ENCODE results near the gene TAS2R41.

The TAS2R41 gene

DNA sequence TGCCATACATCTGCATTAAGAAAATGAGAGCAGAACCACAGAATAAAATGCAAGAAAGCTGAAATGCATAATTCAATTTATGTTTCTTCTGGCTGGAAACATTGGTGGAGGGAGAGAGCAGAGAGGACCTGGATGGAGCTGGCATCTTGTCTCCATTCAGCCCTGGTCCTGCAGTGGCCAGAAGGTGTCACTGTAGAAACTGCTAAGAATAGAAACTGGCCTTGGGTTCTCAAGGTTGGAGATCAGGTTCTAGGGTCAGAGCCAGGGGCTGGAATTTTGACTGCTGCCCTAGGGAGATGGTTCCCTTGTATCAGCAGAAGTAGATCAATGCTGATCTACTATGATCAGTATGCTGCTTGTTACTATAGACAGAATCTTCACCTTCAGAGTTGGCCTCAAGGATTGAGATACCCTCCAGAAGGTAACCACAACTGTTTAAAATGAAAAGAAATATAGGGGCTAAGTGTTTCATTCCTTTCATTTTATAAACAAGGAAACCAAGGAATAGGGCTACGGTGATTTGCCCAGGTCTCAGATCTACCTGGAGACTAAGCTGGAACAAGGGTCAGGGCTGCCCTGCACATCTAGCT is 13.1 kb downstream of the TAS2R41 start:
- Histone ChIP-seq H3K27me3 (ENCODE audit: control insufficient read depth, insufficient read depth, low read length, poor library complexity, severe bottlenecking) (no peaks in the 10 kb centered on the region), H3K27ac (ENCODE audit: insufficient read depth, low read depth, low read length, poor library complexity, severe bottlenecking) (no peak overlapping the region), H3K36me3 (ENCODE audit: control insufficient read depth, insufficient read depth, low read length) (no peaks in the 10 kb centered on the region), H3K4me1 (ENCODE audit: control insufficient read depth, insufficient read depth, low read length) (no peaks in the 10 kb centered on the region), H3K9me3 (ENCODE audit: control insufficient read depth, low read length) (no peaks in the 10 kb centered on the region), H3K4me3 (ENCODE audit: insufficient read depth, low read depth, low read length) (no peak overlapping the region)
- WGBS, 2 experiments, result 88 to 89% methylated on average over 1 of the region's 1 CpG

DNA sequence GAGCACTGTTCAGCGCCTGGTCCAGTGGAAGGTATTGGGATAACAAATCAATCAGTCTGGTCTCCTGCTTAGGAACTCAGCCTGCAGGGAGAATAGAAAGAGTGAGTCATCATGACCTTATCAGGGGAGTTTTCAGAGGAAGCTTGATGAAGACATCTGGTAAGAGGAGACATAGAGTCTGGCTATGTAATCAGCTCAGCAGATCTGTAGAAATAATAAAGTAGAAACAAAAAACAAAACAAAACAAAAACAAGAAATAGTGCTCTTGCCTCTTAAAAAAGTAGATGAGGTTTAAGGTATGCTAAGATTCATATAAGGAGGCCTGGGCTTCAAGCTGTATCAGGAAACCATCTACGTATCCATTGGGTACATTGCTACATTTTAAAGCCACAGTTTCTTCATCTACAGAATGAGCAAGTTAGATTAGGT is 14.4 kb downstream of the TAS2R41 start:
- Histone ChIP-seq H3K27ac (ENCODE audit: insufficient read depth, low read depth, low read length, poor library complexity, severe bottlenecking) (no peak overlapping the region), H3K4me1 (ENCODE audit: control insufficient read depth, insufficient read depth, low read length) (no peaks in the 10 kb centered on the region), H3K9me3 (ENCODE audit: control insufficient read depth, low read length) (no peaks in the 10 kb centered on the region), H3K27me3 (ENCODE audit: control insufficient read depth, insufficient read depth, low read length, poor library complexity, severe bottlenecking) (no peaks in the 10 kb centered on the region), H3K36me3 (ENCODE audit: control insufficient read depth, insufficient read depth, low read length) (no peaks in the 10 kb centered on the region), H3K4me3 (ENCODE audit: insufficient read depth, low read depth, low read length) (no peak overlapping the region)
- 93 to 100% methylated on average over 1 to 2 of the region's 2 CpGs for WGBS, 2 experiments

DNA sequence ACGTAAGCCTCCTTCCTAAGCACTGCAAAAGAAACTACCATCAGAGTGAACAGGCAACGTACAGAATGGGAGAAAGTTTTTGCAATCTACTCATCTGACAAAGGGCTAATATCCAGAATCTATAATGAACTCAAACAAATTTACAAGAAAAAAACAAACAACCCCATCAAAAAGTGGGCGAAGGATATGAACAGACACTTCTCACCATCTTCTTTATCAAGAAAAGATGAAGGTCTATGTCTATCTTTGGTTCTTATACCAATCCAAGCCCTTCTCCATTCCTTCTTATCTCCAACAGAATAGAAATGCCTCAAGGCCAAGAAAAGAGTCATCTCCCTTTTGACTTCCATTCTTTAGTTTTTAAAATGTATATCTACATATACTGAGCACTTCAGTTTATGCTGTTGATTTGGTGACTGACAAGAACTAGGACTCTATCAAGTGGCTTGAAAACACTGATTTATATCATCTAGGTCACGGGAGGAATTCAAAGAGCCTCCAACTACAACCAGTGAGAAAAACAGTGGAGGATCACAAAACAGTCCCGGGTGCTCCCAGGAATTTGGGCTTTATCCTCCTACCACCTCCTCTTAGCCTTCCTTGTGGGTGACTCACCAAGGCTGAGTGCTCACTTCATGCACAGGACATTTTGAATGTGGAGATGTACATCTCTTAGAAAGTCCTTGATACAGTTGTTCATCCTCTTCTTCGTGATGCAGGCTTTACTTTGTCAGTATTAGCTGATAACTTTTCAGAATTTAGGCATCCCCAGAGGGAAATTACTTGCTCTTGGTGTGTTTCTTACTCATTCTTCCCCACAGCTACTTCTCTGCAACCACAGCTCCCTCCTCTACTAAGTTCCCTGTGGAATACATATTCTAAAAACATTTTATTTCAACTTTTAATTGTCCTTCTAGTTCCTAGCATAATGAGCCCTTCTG is 15.4 kb downstream of the TAS2R41 start:
- H3K4me3 ChIP-seq (ENCODE audit: insufficient read depth, low read depth, low read length), result no peak overlapping the region
- no peak overlapping the region for H3K27ac ChIP-seq (ENCODE audit: insufficient read depth, low read depth, low read length, poor library complexity, severe bottlenecking)
- 81 to 88% methylated on average over 6 of the region's 6 CpGs for WGBS, 2 experiments
- H3K36me3 ChIP-seq (ENCODE audit: control insufficient read depth, insufficient read depth, low read length), result no peaks in the 10 kb centered on the region
- no peaks in the 10 kb centered on the region for H3K9me3 ChIP-seq (ENCODE audit: control insufficient read depth, low read length)
- H3K27me3 ChIP-seq (ENCODE audit: control insufficient read depth, insufficient read depth, low read length, poor library complexity, severe bottlenecking), result no peaks in the 10 kb centered on the region
- H3K4me1 ChIP-seq (ENCODE audit: control insufficient read depth, insufficient read depth, low read length), result no peaks in the 10 kb centered on the region

DNA sequence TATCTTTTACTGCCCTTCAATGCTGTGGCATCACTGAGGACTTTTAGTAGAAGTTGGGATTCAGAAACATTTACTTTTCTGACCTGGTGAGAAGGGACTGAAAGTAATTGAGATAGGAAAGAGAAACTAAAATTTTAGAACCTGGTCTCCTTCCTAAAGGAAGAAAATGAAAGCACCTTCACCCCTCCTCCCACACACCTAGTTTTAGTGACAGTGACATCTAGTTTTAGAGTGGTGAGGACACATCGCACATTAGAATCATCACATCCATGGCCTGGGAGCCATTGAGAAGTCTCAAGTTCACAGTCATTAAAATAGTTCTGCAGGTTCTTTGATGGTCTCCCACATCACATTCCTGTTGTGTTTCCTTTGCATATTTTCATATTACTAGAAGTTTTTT is 16.1 kb downstream of the TAS2R41 start:
- Histone ChIP-seq H3K27me3 (ENCODE audit: control insufficient read depth, insufficient read depth, low read length, poor library complexity, severe bottlenecking) (no peaks in the 10 kb centered on the region), H3K36me3 (ENCODE audit: control insufficient read depth, insufficient read depth, low read length) (no peaks in the 10 kb centered on the region), H3K4me3 (ENCODE audit: insufficient read depth, low read depth, low read length) (no peak overlapping the region), H3K4me1 (ENCODE audit: control insufficient read depth, insufficient read depth, low read length) (no peaks in the 10 kb centered on the region), H3K27ac (ENCODE audit: insufficient read depth, low read depth, low read length, poor library complexity, severe bottlenecking) (no peak overlapping the region), H3K9me3 (ENCODE audit: control insufficient read depth, low read length) (no peaks in the 10 kb centered on the region)
- 86 to 97% methylated on average over 1 of the region's 1 CpG for WGBS, 2 experiments

DNA sequence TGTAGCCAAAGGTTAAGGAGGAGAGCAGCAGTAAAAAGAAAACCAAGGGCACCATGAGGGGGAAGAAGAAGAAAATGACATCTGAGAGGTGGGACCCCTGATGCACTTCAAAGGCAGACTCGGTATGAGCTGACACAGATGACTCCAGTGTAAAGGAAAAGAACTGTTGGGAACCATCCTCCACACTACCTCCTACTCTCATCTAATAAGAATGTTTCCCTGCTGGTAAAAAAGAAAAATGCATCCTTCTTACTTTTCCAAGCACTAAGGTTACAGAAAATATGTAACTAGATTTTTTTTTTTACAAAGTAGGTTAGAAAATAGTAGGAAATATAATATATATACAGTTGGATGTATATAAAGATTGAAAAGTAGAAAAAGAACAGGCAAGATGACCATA is 16.9 kb downstream of the TAS2R41 start:
- no peaks in the 10 kb centered on the region for H3K27me3 ChIP-seq (ENCODE audit: control insufficient read depth, insufficient read depth, low read length, poor library complexity, severe bottlenecking)
- H3K4me1 ChIP-seq (ENCODE audit: control insufficient read depth, insufficient read depth, low read length), result no peaks in the 10 kb centered on the region
- H3K27ac ChIP-seq (ENCODE audit: insufficient read depth, low read depth, low read length, poor library complexity, severe bottlenecking), result no peak overlapping the region
- H3K4me3 ChIP-seq (ENCODE audit: insufficient read depth, low read depth, low read length), result no peak overlapping the region
- H3K9me3 ChIP-seq (ENCODE audit: control insufficient read depth, low read length), result no peaks in the 10 kb centered on the region
- H3K36me3 ChIP-seq (ENCODE audit: control insufficient read depth, insufficient read depth, low read length), result no peaks in the 10 kb centered on the region
- 56 to 67% methylated on average over 1 of the region's 1 CpG for WGBS, 2 experiments

DNA sequence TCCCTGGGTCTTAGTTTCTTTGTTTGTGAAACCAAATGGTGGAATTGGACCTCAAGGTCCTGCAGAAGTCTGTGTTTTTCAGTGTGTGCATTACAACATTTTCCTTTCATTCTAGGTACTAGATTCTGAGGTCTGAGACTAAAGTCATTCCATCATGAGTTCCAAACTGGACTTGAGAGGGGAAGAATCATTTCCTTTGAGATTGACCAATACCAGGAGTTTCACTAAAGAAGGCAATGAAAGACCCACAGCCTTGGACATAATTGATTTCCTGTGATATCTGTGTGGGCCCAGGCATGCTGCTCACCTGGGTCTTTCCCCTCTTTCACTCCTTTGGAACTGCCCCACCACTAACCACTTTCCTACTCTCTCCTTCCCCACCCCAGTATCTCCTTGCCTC is 18.2 kb downstream of the TAS2R41 start:
- Histone ChIP-seq H3K27ac (ENCODE audit: insufficient read depth, low read depth, low read length, poor library complexity, severe bottlenecking) (no peak overlapping the region), H3K27me3 (ENCODE audit: control insufficient read depth, insufficient read depth, low read length, poor library complexity, severe bottlenecking) (peaks cover 6% of the 10 kb centered on the region), H3K36me3 (ENCODE audit: control insufficient read depth, insufficient read depth, low read length) (no peaks in the 10 kb centered on the region), H3K4me3 (ENCODE audit: insufficient read depth, low read depth, low read length) (no peak overlapping the region), H3K4me1 (ENCODE audit: control insufficient read depth, insufficient read depth, low read length) (no peaks in the 10 kb centered on the region), H3K9me3 (ENCODE audit: control insufficient read depth, low read length) (no peaks in the 10 kb centered on the region)

DNA sequence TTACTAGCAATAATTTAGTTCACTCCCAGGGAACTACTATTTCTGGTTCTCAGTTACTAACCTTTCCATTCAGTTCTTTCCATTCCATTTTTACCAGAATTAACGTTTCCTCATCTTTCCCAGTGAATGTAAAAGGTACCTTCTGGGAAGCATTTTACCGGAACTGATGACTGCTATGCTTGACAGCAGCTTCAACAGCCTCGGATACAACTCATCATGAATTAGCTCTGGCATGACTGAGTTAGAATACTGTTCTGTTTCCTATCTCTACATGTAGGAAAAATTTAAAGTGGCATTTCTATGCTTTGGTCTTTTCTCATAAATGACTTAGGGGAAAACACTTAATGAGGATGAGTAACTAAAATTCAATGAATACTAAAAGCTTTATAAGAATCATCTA is 18.6 kb downstream of the TAS2R41 start:
- Histone ChIP-seq H3K27me3 (ENCODE audit: control insufficient read depth, insufficient read depth, low read length, poor library complexity, severe bottlenecking) (peaks cover 7% of the 10 kb centered on the region), H3K36me3 (ENCODE audit: control insufficient read depth, insufficient read depth, low read length) (no peaks in the 10 kb centered on the region), H3K4me3 (ENCODE audit: insufficient read depth, low read depth, low read length) (no peak overlapping the region), H3K9me3 (ENCODE audit: control insufficient read depth, low read length) (no peaks in the 10 kb centered on the region), H3K4me1 (ENCODE audit: control insufficient read depth, insufficient read depth, low read length) (no peaks in the 10 kb centered on the region), H3K27ac (ENCODE audit: insufficient read depth, low read depth, low read length, poor library complexity, severe bottlenecking) (no peak overlapping the region)
- WGBS, 2 experiments, result 79 to 82% methylated on average over 3 of the region's 3 CpGs

DNA sequence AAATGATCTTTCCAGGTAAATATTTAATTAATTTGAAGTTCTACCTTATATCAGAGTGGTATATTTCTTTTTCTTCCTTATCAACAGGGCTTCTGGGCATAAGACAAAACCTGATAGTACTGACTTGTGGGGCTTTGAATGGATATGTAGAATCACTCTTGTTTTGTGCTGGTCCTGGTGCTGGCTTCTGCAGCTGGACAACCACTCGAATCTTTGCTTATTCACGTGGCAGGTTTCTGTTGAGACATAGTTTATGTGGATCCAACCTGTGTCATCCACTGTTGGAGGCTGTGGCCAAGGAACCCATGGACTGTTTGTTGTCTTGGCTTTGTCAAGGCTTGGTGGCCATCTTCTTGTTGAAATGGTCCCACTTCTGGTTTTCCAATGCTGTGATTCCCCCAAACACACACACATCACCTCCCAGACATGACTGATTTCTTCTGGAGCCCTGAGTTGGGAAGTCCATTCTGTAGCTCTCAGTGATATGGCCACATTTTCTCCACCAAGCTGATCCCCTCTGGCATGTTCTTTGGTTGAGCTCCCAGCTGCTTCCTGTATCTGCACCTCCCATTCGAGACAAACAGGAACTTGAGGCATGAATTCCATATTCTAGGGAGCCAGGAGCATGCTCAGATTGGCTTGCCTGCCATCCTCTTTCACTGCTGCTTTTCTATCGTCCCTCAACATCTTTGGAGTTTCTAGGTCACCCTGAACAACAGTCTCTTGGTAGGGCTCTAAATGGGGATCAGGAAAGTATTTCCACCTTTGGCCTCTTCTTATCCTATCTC is 19.5 kb downstream of the TAS2R41 start:
- Histone ChIP-seq H3K27me3 (ENCODE audit: control insufficient read depth, insufficient read depth, low read length, poor library complexity, severe bottlenecking) (peaks cover 7% of the 10 kb centered on the region), H3K4me1 (ENCODE audit: control insufficient read depth, insufficient read depth, low read length) (no peaks in the 10 kb centered on the region), H3K9me3 (ENCODE audit: control insufficient read depth, low read length) (no peaks in the 10 kb centered on the region), H3K36me3 (ENCODE audit: control insufficient read depth, insufficient read depth, low read length) (no peaks in the 10 kb centered on the region), H3K27ac (ENCODE audit: insufficient read depth, low read depth, low read length, poor library complexity, severe bottlenecking) (no peak overlapping the region), H3K4me3 (ENCODE audit: insufficient read depth, low read depth, low read length) (no peak overlapping the region)
- 91 to 96% methylated on average over 4 of the region's 4 CpGs for WGBS, 2 experiments

DNA sequence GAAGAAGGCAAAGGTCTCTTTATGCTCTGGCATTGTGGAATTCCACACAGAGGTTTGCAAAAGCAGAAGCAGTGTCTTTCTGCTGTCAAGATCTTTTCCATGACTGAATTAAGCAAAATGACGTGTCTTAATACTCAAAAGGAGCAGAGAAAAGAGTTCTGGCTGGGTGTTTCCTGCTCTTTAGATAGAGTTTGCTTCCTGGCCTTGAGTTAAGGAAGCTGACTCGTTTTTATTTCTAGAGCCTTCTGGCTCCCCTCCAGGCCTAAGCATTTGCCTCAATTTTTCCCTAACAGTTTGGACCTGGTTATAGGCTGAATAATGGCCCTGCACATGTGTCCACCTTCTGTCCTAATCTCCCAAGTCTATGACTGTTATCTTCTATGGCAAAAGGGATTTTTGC is 21.6 kb downstream of the TAS2R41 start:
- WGBS, 2 experiments, result 84 to 89% methylated on average over 2 of the region's 2 CpGs
- no peaks in the 10 kb centered on the region for H3K9me3 ChIP-seq (ENCODE audit: control insufficient read depth, low read length)
- H3K27ac ChIP-seq (ENCODE audit: insufficient read depth, low read depth, low read length, poor library complexity, severe bottlenecking), result no peak overlapping the region
- H3K4me3 ChIP-seq (ENCODE audit: insufficient read depth, low read depth, low read length), result no peak overlapping the region
- H3K4me1 ChIP-seq (ENCODE audit: control insufficient read depth, insufficient read depth, low read length), result no peaks in the 10 kb centered on the region
- H3K27me3 ChIP-seq (ENCODE audit: control insufficient read depth, insufficient read depth, low read length, poor library complexity, severe bottlenecking), result peaks cover 10% of the 10 kb centered on the region
- no peaks in the 10 kb centered on the region for H3K36me3 ChIP-seq (ENCODE audit: control insufficient read depth, insufficient read depth, low read length)

DNA sequence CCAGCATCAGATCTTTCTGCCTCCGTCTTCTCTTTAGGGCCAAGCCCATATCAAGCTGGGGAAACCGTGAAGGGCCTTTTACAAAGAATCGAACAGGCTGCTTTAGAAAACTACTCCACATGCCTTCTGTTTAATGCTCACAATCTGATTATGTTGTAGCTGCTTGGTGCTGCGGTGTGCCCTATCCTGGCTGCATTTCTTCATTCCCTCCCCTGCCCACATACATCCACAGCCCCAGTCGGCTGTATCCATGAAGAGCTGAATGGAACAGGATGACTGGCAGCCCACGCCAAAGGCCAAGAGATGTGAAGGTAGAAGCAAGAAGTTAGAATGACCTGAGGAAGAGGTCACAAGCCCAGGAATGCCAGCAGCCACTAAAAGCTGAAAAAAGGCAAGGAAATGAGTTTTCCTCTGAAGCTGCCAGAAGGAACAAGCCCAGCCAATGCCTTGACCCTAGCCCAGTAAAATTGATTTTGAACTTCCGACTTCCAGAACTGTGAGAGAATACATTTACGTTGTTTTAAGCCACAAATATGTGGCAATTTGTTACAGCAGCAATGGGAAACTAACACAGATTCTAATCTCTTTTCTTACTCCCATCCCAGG is 22.2 kb downstream of the TAS2R41 start:
- H3K27me3 ChIP-seq (ENCODE audit: control insufficient read depth, insufficient read depth, low read length, poor library complexity, severe bottlenecking), result peaks cover 10% of the 10 kb centered on the region
- no peaks in the 10 kb centered on the region for H3K9me3 ChIP-seq (ENCODE audit: control insufficient read depth, low read length)
- WGBS, 2 experiments, result 85 to 86% methylated on average over 8 of the region's 8 CpGs
- H3K4me1 ChIP-seq (ENCODE audit: control insufficient read depth, insufficient read depth, low read length), result no peaks in the 10 kb centered on the region
- H3K27ac ChIP-seq (ENCODE audit: insufficient read depth, low read depth, low read length, poor library complexity, severe bottlenecking), result no peak overlapping the region
- H3K36me3 ChIP-seq (ENCODE audit: control insufficient read depth, insufficient read depth, low read length), result no peaks in the 10 kb centered on the region
- no peak overlapping the region for H3K4me3 ChIP-seq (ENCODE audit: insufficient read depth, low read depth, low read length)

Data from ectodermal cell (in vitro differentiated cells).